Muscle layer of colon (tissue), 2 donors: ENCODE data around the gene DNAAF9.

Experiments used
- H3K27ac ChIP-seq: one replicate; pipeline ENCODE4 v1.7.0; 2013; ENCODE audit warnings: low read depth, mild to moderate bottlenecking, low read length, moderate library complexity
- H3K27me3 ChIP-seq, 2 donors: one replicate each; pipeline ENCODE4 v1.7.0; 2013; ENCODE audit warnings: low read length in 2 of 2, mild to moderate bottlenecking in 2 of 2; ENCODE audit not compliant: insufficient read depth in 2 of 2, control insufficient read depth in 1 of 2
- H3K36me3 ChIP-seq: one replicate; pipeline ENCODE4 v1.7.0; 2013; ENCODE audit warnings: mild to moderate bottlenecking, low read length; ENCODE audit not compliant: insufficient read depth
- H3K4me1 ChIP-seq: one replicate; pipeline ENCODE4 v1.7.0; 2013; ENCODE audit warnings: mild to moderate bottlenecking, low read length; ENCODE audit not compliant: insufficient read depth
- H3K4me3 ChIP-seq, 2 donors: one replicate each; pipeline ENCODE4 v1.7.0; 2013; ENCODE audit warnings: low read length in 2 of 2, low read depth in 1 of 2, mild to moderate bottlenecking in 1 of 2, moderate library complexity in 1 of 2
- H3K9ac ChIP-seq: one replicate; pipeline ENCODE4 v1.7.0; 2013; ENCODE audit warnings: low read length
- H3K9me3 ChIP-seq: one replicate; pipeline ENCODE4 v1.7.0; 2013; ENCODE audit warnings: mild to moderate bottlenecking, low read length
- donor health status: abdominal sarcoma.
- donor health status: Adenocarcinoma of cecum.

Gene DNAAF9

DNA sequence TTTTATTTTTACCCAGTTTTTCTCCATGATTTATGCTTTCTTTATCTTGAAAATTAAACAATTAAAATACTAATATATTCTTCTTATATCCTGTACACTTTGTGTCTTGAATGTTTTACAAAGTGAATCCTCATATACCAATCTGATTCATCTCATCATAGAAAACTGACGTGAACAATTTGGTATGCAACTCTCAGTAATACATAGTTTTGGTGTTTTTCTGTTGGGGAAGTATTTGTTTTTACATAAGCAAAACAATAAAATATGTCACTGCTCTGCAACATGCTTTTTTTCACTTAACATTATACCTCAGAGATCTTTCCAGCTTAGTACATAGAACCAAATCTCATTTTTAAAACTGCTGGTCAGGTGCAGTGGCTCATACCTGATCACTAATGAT, 14.7 kb downstream of the DNAAF9 start:
- H3K27ac ChIP-seq, result no peak overlapping the region
- H3K9ac ChIP-seq, result no peak overlapping the region
- H3K27me3 ChIP-seq, result no peaks in the 10 kb centered on the region
- peaks cover 23% of the 10 kb centered on the region for H3K4me1 ChIP-seq
- H3K4me3 ChIP-seq, result no peak overlapping the region
- H3K36me3 ChIP-seq, result no peaks in the 10 kb centered on the region
- H3K9me3 ChIP-seq, result no peaks in the 10 kb centered on the region

DNA sequence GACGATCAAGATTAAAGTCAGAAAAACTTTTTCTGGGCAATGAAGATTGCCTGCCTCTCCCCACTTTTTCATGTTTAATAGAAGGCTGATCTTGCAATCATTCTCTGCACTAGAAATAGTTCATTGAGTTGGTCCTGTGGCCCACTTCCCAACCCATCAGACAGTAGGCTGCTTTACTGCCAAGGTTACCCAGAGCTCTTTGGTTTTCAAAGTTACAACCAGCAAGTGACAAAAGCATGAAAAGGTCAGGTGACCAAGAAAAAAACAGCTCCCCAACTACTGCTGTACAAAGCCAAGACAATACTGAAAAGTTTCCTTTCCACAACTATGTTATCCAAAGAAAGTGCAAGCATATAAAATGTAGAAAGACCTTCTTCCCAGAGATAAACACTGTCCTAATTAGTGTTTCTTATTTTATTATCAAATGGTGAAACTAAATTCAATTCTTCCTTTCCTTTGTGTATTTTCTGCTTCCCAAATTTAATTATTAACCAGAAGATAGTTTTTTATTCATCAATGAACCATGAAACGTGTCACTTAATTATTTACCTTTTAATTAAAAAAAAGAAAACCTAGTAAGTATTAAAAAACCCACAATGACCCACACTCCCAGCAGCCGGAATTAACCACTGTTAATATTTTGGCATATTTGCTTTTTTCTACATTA, 16.6 kb downstream of the DNAAF9 start:
- H3K4me3 ChIP-seq, result no peak overlapping the region
- peaks cover 23% of the 10 kb centered on the region for H3K4me1 ChIP-seq
- no peak overlapping the region for H3K27ac ChIP-seq
- H3K9me3 ChIP-seq, result no peaks in the 10 kb centered on the region
- no peak overlapping the region for H3K9ac ChIP-seq
- H3K36me3 ChIP-seq, result no peaks in the 10 kb centered on the region
- no peaks in the 10 kb centered on the region for H3K27me3 ChIP-seq

- Histone ChIP-seq H3K9ac (no peak overlapping the region), H3K36me3 (peaks cover 12% of the 10 kb centered on the region), H3K4me3 (no peak overlapping the region), H3K27ac (no peak overlapping the region), H3K27me3 (no peaks in the 10 kb centered on the region), H3K4me1 (peaks cover 8% of the 10 kb centered on the region), H3K9me3 (peaks cover 4% of the 10 kb centered on the region)
Measured at GRCh38 chr20:3383878-3384495, 23.5 kb downstream of the DNAAF9 start.

DNA sequence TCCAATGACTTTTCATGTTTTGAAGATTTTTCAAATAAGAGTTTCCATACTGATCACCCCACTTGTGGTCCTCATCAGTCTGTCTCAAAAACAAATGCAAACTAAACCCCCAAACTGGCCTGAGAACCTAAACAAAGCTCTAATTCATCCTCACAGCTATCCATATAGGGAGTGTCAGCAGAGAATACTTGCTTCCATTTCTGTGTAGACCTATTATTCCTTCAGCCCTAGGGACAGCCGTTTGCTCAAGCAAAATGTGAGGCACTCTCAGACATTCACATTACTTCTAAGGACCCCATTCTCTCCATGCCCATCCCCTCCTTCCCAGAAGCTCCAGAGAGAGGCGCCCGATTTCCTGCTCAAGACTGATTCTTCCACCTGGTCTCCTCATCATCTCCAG, 24.6 kb downstream of the DNAAF9 start:
- H3K36me3 ChIP-seq, result peaks cover 23% of the 10 kb centered on the region
- no peak overlapping the region for H3K27ac ChIP-seq
- H3K4me1 ChIP-seq, result peaks cover 11% of the 10 kb centered on the region
- no peak overlapping the region for H3K9ac ChIP-seq
- H3K9me3 ChIP-seq, result peaks cover 4% of the 10 kb centered on the region
- no peaks in the 10 kb centered on the region for H3K27me3 ChIP-seq
- H3K4me3 ChIP-seq, result no peak overlapping the region

GRCh38 chr20:3380228-3381070, 27.0 kb downstream of the DNAAF9 start:
- H3K27ac ChIP-seq, result no peak overlapping the region
- no peak overlapping the region for H3K9ac ChIP-seq
- no peak overlapping the region for H3K4me3 ChIP-seq
- peaks cover 14% of the 10 kb centered on the region for H3K4me1 ChIP-seq
- no peaks in the 10 kb centered on the region for H3K27me3 ChIP-seq
- H3K36me3 ChIP-seq, result peaks cover 35% of the 10 kb centered on the region
- peaks cover 4% of the 10 kb centered on the region for H3K9me3 ChIP-seq

GRCh38 chr20:3378138-3378537, 29.3 kb downstream of the DNAAF9 start:
- Histone ChIP-seq H3K9ac (no peak overlapping the region), H3K36me3 (peaks cover 58% of the 10 kb centered on the region), H3K4me3 (no peak overlapping the region), H3K9me3 (no peaks in the 10 kb centered on the region), H3K4me1 (peaks cover 14% of the 10 kb centered on the region), H3K27ac (no peak overlapping the region), H3K27me3 (no peaks in the 10 kb centered on the region)

GRCh38 chr20:3377644-3378043, 29.8 kb downstream of the DNAAF9 start:
- no peaks in the 10 kb centered on the region for H3K9me3 ChIP-seq

GRCh38 chr20:3374296-3374695, 33.2 kb downstream of the DNAAF9 start:
- no peaks in the 10 kb centered on the region for H3K27me3 ChIP-seq
- no peak overlapping the region for H3K27ac ChIP-seq
- H3K9ac ChIP-seq, result no peak overlapping the region
- H3K36me3 ChIP-seq, result peaks cover 63% of the 10 kb centered on the region
- H3K9me3 ChIP-seq, result no peaks in the 10 kb centered on the region
- H3K4me1 ChIP-seq, result peaks cover 6% of the 10 kb centered on the region
- no peak overlapping the region for H3K4me3 ChIP-seq

More at GRCh38 chr20:3377644-3378043, 29.8 kb downstream of the DNAAF9 start:
- Histone ChIP-seq H3K36me3 (peaks cover 61% of the 10 kb centered on the region), H3K27ac (no peak overlapping the region), H3K27me3 (no peaks in the 10 kb centered on the region), H3K4me1 (peaks cover 9% of the 10 kb centered on the region), H3K4me3 (no peak overlapping the region), H3K9ac (no peak overlapping the region)

DNA sequence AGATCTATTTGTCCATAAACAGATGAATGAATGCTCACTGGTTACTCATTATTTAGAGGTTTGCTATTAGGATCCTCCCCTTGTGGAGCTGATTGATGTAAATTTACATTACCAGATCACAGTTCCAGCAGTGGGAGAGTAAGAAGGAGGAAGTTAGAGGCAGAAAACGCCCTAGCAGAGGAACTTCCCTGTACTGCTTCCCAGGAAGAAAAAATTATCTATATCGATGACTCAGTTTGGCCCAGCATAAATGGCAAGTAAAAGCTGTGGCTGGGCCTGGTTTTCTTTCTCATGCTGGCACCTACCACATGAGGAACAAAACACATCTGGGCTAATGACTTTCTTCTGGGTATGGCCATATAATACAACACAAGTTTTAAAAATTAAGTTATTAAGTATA, 35.7 kb downstream of the DNAAF9 start:
- Histone ChIP-seq H3K27me3 (no peaks in the 10 kb centered on the region), H3K9me3 (no peaks in the 10 kb centered on the region), H3K4me3 (no peak overlapping the region), H3K4me1 (no peaks in the 10 kb centered on the region), H3K9ac (no peak overlapping the region), H3K36me3 (peaks cover 53% of the 10 kb centered on the region), H3K27ac (no peak overlapping the region)

- Histone ChIP-seq H3K27me3 (no peaks in the 10 kb centered on the region), H3K9me3 (no peaks in the 10 kb centered on the region), H3K4me3 (no peak overlapping the region), H3K4me1 (no peaks in the 10 kb centered on the region), H3K36me3 (peaks cover 16% of the 10 kb centered on the region), H3K9ac (no peak overlapping the region), H3K27ac (no peak overlapping the region)
Measured at GRCh38 chr20:3367089-3367488, 40.4 kb downstream of the DNAAF9 start.

DNA sequence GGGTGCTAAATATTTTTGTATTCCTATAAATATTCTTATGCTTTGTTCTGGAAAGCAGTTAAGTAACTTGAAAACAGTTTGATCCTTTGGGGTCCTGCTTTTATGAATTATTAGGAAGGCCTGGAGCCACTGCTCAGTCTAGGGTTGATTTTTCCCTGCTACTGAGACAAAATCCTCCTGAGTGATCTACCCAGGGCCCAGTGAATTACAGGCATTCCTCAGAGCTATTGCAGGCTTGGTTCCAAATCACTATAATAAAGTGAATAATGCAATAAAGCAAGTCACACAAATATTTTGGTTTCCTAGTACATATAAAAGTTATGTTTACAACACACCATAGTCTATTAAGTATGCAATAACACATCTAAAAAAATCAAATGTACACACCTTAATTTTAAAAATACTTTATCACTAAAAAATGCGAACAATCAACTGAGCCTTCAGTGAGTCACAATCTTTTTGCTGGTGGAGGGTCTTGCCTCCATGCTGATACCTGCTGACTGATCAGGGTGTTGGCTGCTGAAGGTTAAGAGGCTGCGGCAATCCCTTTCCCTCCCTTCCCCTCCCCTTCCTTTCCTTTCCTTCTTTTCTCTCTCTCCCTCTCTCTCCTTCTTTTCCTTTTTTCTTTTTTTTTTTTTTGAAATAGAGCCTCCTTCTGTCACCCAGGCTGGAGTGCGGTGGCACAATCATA, 43.0 kb downstream of the DNAAF9 start:
- Histone ChIP-seq H3K9ac (no peak overlapping the region), H3K4me3 (no peak overlapping the region), H3K4me1 (no peaks in the 10 kb centered on the region), H3K27ac (no peak overlapping the region), H3K36me3 (peaks cover 11% of the 10 kb centered on the region), H3K9me3 (no peaks in the 10 kb centered on the region), H3K27me3 (no peaks in the 10 kb centered on the region)
